Measurements from ENCODE around the gene MAJIN.
A peak's percentile ranks its signal among the peaks of the same experiment; 100 is the strongest.

The MAJIN gene

DNA sequence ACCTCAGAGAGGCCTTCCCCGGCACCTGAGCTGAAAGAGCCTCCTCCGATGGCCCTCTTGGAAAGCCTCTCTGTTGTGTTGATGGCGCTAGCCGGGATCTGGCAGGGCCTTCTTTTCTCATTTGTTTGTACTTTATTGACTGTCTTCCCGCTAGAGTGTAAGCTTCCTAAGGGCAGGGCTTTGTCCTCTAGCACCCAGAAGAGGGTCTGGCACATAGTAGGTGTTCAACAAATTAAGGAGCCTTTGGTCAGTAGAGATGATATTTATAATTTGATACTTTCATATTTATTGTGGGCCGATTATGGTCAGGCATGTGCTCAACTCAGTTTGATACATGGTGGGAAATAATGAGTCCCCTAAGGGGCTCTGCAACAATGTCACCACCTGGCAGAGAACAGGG, 46.0 kb upstream of the MAJIN start (continued):
- TF ChIP-seq, protein P1, sequence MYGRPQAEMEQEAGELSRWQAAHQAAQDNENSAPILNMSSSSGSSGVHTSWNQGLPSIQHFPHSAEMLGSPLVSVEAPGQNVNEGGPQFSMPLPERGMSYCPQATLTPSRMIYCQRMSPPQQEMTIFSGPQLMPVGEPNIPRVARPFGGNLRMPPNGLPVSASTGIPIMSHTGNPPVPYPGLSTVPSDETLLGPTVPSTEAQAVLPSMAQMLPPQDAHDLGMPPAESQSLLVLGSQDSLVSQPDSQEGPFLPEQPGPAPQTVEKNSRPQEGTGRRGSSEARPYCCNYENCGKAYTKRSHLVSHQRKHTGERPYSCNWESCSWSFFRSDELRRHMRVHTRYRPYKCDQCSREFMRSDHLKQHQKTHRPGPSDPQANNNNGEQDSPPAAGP (tag by site-specific recombination; IDR thresholded peaks at IDR 0.05), result no peak

DNA sequence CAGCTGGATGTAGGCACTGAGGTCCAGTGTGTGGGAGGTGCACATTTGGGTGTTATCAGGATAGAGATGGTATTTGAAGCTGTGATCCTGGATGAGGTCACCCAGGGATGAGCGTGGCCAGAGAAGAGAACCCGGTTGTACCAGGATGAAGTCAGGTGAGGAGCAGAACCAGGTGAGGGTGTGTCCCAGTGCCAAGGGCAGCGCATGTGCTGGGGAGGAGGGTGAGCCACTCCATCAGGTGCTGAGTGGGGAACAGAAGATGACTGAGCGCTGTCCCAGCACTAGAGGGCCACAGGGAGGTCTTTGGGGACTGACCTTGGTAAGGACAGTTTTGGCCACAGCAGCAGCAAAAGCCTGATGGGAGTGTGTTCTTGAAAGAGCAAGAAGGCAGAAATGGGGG, 44.8 kb upstream of the MAJIN start:
- H3K27ac ChIP-seq (ENCODE audit: extremely low read depth, low read depth, low read length), result no peak overlapping the region
- TF ChIP-seq ZNF2 (tag by site-specific recombination; IDR thresholded peaks at IDR 0.05), result no peak
- TF ChIP-seq ZNF274 (IDR thresholded peaks at IDR 0.05; ENCODE audit: low read length), result no peak
- no peak for TF ChIP-seq ZNF274 (tag by site-specific recombination; IDR thresholded peaks at IDR 0.05; ENCODE audit: borderline replicate concordance)
- no peak for TF ChIP-seq ZNF544 (tag by site-specific recombination; IDR thresholded peaks at IDR 0.05)
- TF ChIP-seq ZNF10 (tag by site-specific recombination; IDR thresholded peaks at IDR 0.05), result 0 out of 2 replicates have a peak, but pooled peaks have one; percentile 50
- TF ChIP-seq ZFHX2 (tag by site-specific recombination; conservative IDR thresholded peaks at IDR 0.05), result peak; percentile 47; the same call in 1 of the 2 replicates
- TF ChIP-seq ZNF791 (tag by site-specific recombination; IDR thresholded peaks at IDR 0.05), result no peak
- TF ChIP-seq, protein P2, sequence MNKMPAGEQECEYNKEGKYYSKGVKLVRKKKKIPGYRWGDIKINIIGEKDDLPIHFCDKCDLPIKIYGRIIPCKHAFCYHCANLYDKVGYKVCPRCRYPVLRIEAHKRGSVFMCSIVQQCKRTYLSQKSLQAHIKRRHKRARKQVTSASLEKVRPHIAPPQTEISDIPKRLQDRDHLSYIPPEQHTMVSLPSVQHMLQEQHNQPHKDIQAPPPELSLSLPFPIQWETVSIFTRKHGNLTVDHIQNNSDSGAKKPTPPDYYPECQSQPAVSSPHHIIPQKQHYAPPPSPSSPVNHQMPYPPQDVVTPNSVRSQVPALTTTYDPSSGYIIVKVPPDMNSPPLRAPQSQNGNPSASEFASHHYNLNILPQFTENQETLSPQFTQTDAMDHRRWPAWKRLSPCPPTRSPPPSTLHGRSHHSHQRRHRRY (tag by site-specific recombination; IDR thresholded peaks at IDR 0.05), result no peak
- 0 out of 2 replicates have a peak, but pooled peaks have one; percentile 8 for TF ChIP-seq EGR2 (tag by site-specific recombination; IDR thresholded peaks at IDR 0.05; ENCODE audit: low read depth)
- TF ChIP-seq ZNF138 (tag by site-specific recombination; IDR thresholded peaks at IDR 0.05; ENCODE audit: borderline replicate concordance), result no peak
- POLR2A ChIA-PET, result interaction anchor here (0.5 to 1.9 kb wide), 3 partner anchors 9 to 96 kb away, joined by 3 to 6 read pairs (median 3); no protein-coding TSS in a partner anchor
- H3K4me1 ChIP-seq (ENCODE audit: control insufficient read depth, insufficient read depth, low read length), result no peaks in the 10 kb centered on the region
- CTCF ChIA-PET, result interaction anchor here (0.6 kb wide), 1 partner anchor 134 kb away, joined by 6 read pairs; no protein-coding TSS in a partner anchor
- H3K4me3 ChIP-seq (ENCODE audit: low read depth, low read length), result no peak overlapping the region
- no peaks in the 10 kb centered on the region for H3K9me3 ChIP-seq (ENCODE audit: control insufficient read depth, insufficient read depth, low read depth, low read length)
- peaks cover 0 to 48% of the 10 kb centered on the region in 2 experiments; a peak in 2 of 3 replicates for H3K36me3 ChIP-seq (ENCODE audit: control insufficient read depth in 2 of 2, insufficient read depth in 1 of 2, low read length in 2 of 2)

DNA sequence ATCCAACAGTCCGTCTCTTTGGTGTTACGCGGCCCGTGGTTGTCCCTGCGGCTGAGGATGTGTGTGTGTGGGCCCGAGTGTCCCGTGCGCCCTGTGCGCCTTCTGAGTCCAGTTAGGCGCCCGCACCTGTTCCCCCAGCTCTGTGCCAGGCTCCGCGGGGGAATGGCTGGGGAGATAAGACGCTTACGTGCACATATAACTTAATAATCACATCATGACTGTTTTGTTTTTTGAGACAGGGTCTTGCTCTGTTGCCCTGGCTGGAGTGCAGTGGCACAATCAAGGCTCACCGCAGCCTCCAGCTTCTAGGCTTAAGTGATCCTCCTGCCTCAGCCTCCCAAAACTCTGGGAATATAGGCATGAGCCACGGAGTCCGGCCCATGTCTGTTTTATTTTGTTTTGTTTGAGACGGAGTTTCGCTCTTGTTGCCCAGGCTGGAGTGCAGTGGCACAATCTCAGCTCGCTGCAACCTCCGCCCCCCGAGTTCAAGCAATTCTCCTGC, 42.9 kb upstream of the MAJIN start:
- H3K27ac ChIP-seq (ENCODE audit: extremely low read depth, low read depth, low read length), result peak overlapping the region; percentile 86
- H3K9me3 ChIP-seq (ENCODE audit: control insufficient read depth, insufficient read depth, low read depth, low read length), result no peaks in the 10 kb centered on the region
- no peaks in the 10 kb centered on the region for H3K4me1 ChIP-seq (ENCODE audit: control insufficient read depth, insufficient read depth, low read length)
- POLR2A ChIA-PET, result interaction anchor here (0.6 to 1.6 kb wide), 9 partner anchors 12 to 120 kb away, joined by 3 to 7 read pairs (median 5); partner anchors contain the start of genes FAU, MRPL49, PPP2R5B and SAC3D1
- CTCF ChIA-PET, result interaction anchor here (0.6 to 2.7 kb wide), 29 partner anchors 10 to 515 kb away, joined by 3 to 24 read pairs (median 4); partner anchors contain the start of genes BATF2, CAPN1, SAC3D1 and SNX15
- H3K4me3 ChIP-seq (ENCODE audit: low read depth, low read length), result peak overlapping the region; percentile 77
- H3K36me3 ChIP-seq (ENCODE audit: control insufficient read depth in 2 of 2, insufficient read depth in 1 of 2, low read length in 2 of 2), result peaks cover 0 to 33% of the 10 kb centered on the region in 2 experiments; a peak in 2 of 3 replicates
- TF ChIP-seq ZNF473 (tag by site-specific recombination; IDR thresholded peaks at IDR 0.05) (no peak), ZBTB8A (tag by site-specific recombination; IDR thresholded peaks at IDR 0.05) (peak; percentile 79), ZNF121 (tag by site-specific recombination; IDR thresholded peaks at IDR 0.05) (peak; percentile 97)

DNA sequence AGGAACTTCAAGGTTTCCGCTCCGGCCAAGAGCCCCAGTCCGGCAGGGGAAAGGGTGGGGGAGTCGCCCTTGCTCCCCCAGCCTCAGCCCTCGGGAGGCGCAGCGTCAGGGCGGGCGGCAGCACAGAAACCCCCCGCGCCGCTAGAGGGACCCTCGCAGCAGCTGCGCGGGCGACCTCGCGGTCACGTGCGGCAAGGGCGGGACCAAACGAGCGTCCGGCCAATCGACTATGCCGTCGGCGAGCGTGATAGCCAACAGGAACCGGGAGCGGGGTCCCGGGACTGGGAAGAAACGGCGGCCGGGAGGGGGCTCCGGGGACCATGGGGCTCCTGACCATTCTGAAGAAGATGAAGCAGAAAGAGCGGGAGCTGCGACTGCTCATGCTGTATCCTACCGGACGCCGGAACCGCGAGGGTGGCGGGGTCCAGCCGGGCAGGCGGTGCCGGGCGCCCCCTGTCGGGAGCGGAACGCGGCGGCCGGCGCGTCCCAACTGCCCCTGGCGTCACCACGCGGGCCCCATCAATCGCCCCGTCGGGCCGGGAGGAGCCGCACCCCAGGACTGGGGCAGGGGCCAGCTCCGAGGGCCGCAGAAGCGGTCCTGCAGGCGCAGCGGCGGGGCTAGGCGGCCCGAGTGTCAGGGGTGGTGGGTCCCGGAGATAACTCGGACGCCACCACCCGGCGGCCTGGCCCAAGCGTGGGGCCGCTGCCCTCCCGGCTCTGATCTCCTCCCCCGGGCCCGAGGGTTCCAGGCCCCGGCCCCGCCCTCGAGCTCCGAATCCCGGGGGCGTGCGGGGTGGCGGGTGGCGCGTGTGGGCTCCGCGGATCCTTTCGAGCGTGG, 42.2 kb upstream of the MAJIN start, which contains the start of gene ARL2:
Gene ARL2 (plus strand): TSS at position 273 of the 838 bp plus-strand sequence. CDS start 48 bp downstream, at position 321.
- H3K27ac ChIP-seq (ENCODE audit: extremely low read depth, low read depth, low read length), result peak within 1 kb of the TSS; percentile 86
- POLR2A ChIA-PET, result interaction anchor here (0.6 to 1.9 kb wide), 12 partner anchors 12 to 129 kb away, joined by 3 to 7 read pairs (median 5); partner anchors contain the start of genes FAU, MRPL49, PPP2R5B and SAC3D1
- CTCF ChIA-PET, result interaction anchor here (0.6 to 2.7 kb wide), 32 partner anchors 11 to 743 kb away, joined by 3 to 24 read pairs (median 4); partner anchors contain the start of genes BATF2, CAPN1, SAC3D1 and SNX15
- peaks cover 0 to 29% of the 10 kb centered on the region in 2 experiments; a peak in 2 of 3 replicates for H3K36me3 ChIP-seq (ENCODE audit: control insufficient read depth in 2 of 2, insufficient read depth in 1 of 2, low read length in 2 of 2)
- H3K9me3 ChIP-seq (ENCODE audit: control insufficient read depth, insufficient read depth, low read depth, low read length), result no peaks in the 10 kb centered on the region
- H3K4me1 ChIP-seq (ENCODE audit: control insufficient read depth, insufficient read depth, low read length), result no peaks in the 10 kb centered on the region
- H3K4me3 ChIP-seq (ENCODE audit: low read depth, low read length), result peak within 1 kb of the TSS; percentile 77
- TF ChIP-seq ZNF335 (tag by site-specific recombination; conservative IDR thresholded peaks at IDR 0.05) (peak; percentile 84), ZNF416 (tag by site-specific recombination; IDR thresholded peaks at IDR 0.05) (no peak), ZNF76 (tag by site-specific recombination; IDR thresholded peaks at IDR 0.05; ENCODE audit: borderline replicate concordance, low read depth) (0 out of 2 replicates have a peak, but pooled peaks have one; percentile 10), ZFP3 (tag by site-specific recombination; IDR thresholded peaks at IDR 0.05; ENCODE audit: low read depth) (no peak), ZBTB20 (tag by site-specific recombination; IDR thresholded peaks at IDR 0.05) (peak; percentile 88), ZNF140 (tag by site-specific recombination; IDR thresholded peaks at IDR 0.05) (no peak), TCF7L2 (IDR thresholded peaks at IDR 0.05; ENCODE audit: borderline replicate concordance, low read depth, low read length) (no peak), GLIS2 (tag by site-specific recombination; IDR thresholded peaks at IDR 0.05) (peak; percentile 92), KLF16 (tag by site-specific recombination; IDR thresholded peaks at IDR 0.05) (0 out of 2 replicates have a peak, but pooled peaks have one; percentile 42), ZNF24 (tag by site-specific recombination; IDR thresholded peaks at IDR 0.05) (0 out of 2 replicates have a peak, but pooled peaks have one; percentile 54), ZNF585B (tag by site-specific recombination; IDR thresholded peaks at IDR 0.05) (no peak)
- TF ChIP-seq, protein P1 (tag by site-specific recombination; IDR thresholded peaks at IDR 0.05), result peak; percentile 79

All from HEK293 (cell line).